Measurements from ENCODE around the gene SLC4A11.

- TF ChIP-seq POLR2A (IDR thresholded peaks at IDR 0.05) (no peak), CTCF (IDR thresholded peaks at IDR 0.05) (no peak)
Observed at GRCh38 chr20:3248167-3248992, 9.4 kb upstream of the SLC4A11 start.
